Thyroid gland (tissue), 4 donors: ENCODE data around the gene SYT12.

Source experiments
- POLR2A ChIP-seq, 2 donors: fragments of 450-650 bp; IDR thresholded peaks; one replicate each; pipeline ENCODE4 v1.6.1; 2017; ENCODE audit warnings: antibody characterized with exemption in 2 of 2, mild to moderate bottlenecking in 2 of 2, moderate library complexity in 1 of 2
- TF ChIP-seq, protein P1 (sequence below), 6 experiments: fragments of 200-600 bp in 3 of 6; fragments of 450-650 bp in 3 of 6; sonication (generic) in 3 of 6; IDR thresholded peaks; one replicate each; pipeline ENCODE4 v1.5.1; 2016 to 2019; ENCODE audit warnings: antibody characterized with exemption in 6 of 6, mild to moderate bottlenecking in 2 of 6, inconsistent platforms in 1 of 6, moderate library complexity in 1 of 6

DNA sequence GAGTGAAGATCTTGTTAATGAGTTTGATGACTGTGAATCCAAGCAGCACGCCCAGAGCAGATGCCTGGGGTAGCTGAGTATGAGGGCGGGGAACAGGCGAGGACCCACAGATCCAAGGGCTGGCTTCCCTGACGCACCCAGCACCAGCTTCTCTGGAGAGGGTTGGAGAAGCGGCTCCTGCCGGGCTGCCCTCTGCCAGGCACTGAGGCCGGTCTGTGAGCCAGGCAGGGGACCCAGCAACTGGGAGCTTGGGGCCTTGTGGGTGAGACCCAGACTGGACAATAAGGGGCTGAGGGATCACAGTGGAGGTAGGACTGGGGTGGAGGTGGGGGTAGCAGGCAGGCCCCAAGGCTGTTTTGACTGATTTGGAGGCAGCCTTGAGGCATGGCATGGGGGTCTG, 8.6 kb upstream of the SYT12 start:
- TF ChIP-seq, protein P1, sequence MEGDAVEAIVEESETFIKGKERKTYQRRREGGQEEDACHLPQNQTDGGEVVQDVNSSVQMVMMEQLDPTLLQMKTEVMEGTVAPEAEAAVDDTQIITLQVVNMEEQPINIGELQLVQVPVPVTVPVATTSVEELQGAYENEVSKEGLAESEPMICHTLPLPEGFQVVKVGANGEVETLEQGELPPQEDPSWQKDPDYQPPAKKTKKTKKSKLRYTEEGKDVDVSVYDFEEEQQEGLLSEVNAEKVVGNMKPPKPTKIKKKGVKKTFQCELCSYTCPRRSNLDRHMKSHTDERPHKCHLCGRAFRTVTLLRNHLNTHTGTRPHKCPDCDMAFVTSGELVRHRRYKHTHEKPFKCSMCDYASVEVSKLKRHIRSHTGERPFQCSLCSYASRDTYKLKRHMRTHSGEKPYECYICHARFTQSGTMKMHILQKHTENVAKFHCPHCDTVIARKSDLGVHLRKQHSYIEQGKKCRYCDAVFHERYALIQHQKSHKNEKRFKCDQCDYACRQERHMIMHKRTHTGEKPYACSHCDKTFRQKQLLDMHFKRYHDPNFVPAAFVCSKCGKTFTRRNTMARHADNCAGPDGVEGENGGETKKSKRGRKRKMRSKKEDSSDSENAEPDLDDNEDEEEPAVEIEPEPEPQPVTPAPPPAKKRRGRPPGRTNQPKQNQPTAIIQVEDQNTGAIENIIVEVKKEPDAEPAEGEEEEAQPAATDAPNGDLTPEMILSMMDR (IDR thresholded peaks at IDR 0.05): no peak
- no peak for TF ChIP-seq POLR2A (IDR thresholded peaks at IDR 0.05)
